Fibroblast of villous mesenchyme (primary cell): ENCODE data around the gene PRPS1. TPM values are rescaled to one million over a fixed set of nuclear protein-coding genes. Genes with fewer than 3 reads are reported as not detected.
"Not testable (repeated sequence)": the region's sequence is repeated elsewhere in the genome, so short reads cannot be mapped to it uniquely, and the experiment has no call there.

Source experiments
- DNase-seq: peaks from one replicate; pipeline ENCODE4 v3.0.0-alpha.2; 2010; ENCODE audit warnings: low read depth
- H3K4me3 ChIP-seq: 2 replicates; pipeline ENCODE4 v1.5.1; 2011; ENCODE audit warnings: low read depth, mild to moderate bottlenecking, low read length
- total RNA-seq: library from RNA; depleted of rRNA; stranded (reverse); fragments of >200 nt; gene quantifications from 2 replicates; pipeline ENCODE4 v1.2.3, GENCODE V29; 2012
- TF ChIP-seq, protein P1 (sequence below): IDR thresholded peaks from 2 replicates; pipeline ENCODE4 v1.5.1; 2012; ENCODE audit warnings: low read depth, mild to moderate bottlenecking, low read length; ENCODE audit not compliant: insufficient read depth

PRPS1 gene
- total RNA-seq, 1 donor: 76.9 TPM

DNA sequence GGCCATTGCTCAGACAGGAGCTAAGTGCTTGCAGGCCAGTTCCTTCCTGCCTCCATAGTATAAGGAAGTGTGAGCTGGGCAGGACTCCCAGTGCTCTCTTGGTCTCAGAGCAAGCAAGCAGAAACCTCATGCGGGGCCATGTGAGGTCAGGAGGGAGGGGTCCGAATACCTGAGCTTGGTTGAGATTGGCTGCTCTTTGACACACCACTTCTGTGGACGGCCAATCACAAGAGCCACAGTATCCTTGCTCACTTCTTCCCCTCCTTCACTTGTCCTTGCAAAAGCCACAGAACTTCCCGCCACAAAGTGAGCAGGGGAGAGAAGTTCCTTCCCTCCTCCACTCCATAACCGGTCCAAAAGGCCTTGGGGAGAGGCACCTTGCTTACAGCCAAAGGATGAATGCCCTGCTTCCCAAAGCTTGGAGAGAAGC, 56.7 kb downstream of the PRPS1 start:
- peak; percentile 53 for DNase-seq
- TF ChIP-seq, protein P1, sequence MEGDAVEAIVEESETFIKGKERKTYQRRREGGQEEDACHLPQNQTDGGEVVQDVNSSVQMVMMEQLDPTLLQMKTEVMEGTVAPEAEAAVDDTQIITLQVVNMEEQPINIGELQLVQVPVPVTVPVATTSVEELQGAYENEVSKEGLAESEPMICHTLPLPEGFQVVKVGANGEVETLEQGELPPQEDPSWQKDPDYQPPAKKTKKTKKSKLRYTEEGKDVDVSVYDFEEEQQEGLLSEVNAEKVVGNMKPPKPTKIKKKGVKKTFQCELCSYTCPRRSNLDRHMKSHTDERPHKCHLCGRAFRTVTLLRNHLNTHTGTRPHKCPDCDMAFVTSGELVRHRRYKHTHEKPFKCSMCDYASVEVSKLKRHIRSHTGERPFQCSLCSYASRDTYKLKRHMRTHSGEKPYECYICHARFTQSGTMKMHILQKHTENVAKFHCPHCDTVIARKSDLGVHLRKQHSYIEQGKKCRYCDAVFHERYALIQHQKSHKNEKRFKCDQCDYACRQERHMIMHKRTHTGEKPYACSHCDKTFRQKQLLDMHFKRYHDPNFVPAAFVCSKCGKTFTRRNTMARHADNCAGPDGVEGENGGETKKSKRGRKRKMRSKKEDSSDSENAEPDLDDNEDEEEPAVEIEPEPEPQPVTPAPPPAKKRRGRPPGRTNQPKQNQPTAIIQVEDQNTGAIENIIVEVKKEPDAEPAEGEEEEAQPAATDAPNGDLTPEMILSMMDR: no peak

DNA sequence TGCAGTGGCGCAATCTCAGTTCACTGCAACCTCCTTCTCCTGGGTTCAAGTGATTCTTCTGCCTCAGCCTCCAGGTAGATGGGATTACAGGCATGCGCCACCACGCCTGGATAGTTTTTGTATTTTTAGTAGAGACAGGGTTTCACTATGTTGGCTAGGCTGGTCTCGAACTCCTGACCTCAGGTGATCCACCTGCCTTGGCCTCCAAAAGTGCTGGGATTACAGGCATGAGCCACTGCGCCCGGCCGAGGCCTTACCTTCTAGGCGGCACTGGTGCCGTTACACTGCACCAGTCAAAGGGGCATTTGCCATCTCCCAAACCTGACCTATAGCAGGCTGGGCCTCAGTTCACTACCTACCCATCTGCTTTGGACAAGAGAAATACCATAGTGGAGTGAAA, 57.3 kb downstream of the PRPS1 start:
- H3K4me3 ChIP-seq, DNase-seq: not testable (repeated sequence)

More for the DNA sequence above, 56.7 kb downstream of the PRPS1 start:
- H3K4me3 ChIP-seq: no peak overlapping the region

DNA sequence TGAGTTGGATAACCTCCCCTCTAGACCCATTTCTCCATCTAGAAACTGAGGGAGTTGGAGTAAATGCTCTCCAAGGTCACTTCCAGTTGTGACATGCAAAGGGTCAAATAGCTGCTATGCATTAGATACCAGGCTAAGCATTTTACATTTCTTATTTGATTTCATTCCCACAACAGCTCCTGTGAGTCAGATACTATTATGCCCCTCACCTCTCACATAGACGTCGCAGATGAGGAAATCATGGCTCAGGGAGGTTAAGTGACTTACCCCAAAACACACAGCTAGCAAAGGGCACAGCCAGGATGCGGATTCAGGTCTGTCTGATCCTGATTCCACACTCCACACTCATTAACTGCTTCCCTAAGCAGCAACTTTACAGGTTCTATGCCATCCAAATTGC, 57.7 kb downstream of the PRPS1 start:
- TF ChIP-seq, protein P1: no peak
- DNase-seq: no peak
- H3K4me3 ChIP-seq: no peak overlapping the region

DNA sequence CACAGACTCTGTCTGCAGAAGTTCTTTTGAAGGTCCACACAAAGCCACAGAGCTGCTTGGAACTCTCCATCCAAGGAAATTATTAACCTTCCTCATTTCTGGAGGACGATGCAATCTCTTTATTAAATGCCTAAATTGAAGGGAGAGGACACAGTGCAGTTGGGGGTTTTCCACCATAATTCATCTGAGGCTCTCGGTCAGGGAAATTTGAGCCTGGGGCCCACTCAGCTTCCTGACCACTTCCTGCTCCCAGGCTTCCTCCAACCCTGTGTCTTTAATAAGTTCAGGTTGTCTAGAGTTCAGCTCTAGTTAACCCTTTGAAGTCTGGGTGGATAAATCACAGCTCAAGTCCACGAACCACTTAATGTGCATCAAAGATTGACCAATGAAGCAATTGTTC, 58.5 kb downstream of the PRPS1 start:
- peak; percentile 34 for DNase-seq
- H3K4me3 ChIP-seq: no peak overlapping the region
- TF ChIP-seq, protein P1: no peak

DNA sequence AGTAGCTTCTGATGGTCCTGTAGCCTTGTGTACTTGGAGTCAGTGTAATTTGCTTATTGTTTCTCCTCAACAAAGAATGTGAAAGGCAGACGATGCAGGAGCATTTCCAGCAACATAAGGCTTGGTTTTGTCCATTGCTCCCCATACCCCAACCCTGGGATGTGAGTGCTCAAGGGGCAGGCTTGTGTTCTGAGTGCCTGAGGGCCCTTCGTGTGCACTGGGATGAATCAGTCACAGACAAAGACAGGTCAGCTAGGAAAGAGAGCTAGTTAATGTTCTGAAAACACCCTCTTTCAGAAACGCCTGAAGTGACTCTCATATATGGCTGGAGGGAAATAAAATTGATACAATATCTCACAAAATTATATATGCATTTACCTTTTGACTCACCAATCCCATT, 59.1 kb downstream of the PRPS1 start:
- no peak overlapping the region for H3K4me3 ChIP-seq
- DNase-seq: no peak
- TF ChIP-seq, protein P1: no peak

DNA sequence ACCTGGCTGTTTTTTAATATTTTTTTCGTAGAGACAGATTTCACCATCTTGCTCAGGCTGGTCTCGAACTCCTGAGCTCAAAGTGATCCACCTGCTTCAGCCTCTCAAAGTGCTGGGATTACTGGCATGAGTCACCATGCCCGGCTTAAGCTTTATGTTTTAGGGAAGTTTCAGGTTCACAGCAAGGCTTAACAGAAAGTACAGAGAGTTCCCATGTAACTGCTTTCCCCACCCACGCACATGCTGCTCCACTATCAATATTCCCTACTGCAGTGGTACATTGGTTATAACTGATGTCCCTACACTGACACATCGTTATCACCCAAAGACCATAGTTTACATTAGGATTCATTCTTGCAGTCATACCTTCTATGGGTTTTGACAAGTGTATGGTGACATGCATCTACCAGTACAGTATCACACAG, 62.7 kb downstream of the PRPS1 start:
- peak; percentile 89 for DNase-seq
- TF ChIP-seq, protein P1: no peak
- H3K4me3 ChIP-seq: no peak overlapping the region

DNA sequence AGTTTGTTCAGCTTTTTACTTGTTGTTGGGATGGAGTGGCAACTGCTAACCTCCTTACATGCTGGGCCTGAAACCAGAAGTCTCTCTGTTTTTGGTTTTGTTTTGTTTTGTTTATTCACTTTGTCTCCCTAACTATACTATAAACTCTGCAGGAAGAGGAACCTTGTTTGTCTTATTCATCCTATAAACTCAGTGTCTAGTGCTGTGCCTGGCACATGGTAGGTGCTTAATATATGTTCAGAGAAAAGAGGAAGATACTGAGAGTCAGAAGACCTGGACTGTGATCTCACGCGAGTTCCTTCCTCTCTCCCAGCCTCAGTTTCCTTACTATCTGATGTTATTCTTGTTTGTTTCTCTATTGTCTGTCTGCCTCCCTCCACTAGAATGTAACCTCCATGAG, 71.3 kb downstream of the PRPS1 start:
- no peak for DNase-seq
- TF ChIP-seq, protein P1: no peak
- H3K4me3 ChIP-seq: no peak overlapping the region
